Activated CD8-positive, alpha-beta T cell treated with anti-CD3 and anti-CD28 coated beads for 36 hours (primary cell): ENCODE results near the gene STIM2. TPM values are rescaled to one million over a fixed set of nuclear protein-coding genes. Genes with fewer than 3 reads are reported as not detected.

ENCODE experiments used
- ATAC-seq: fragments of 200-7000 bp; cut with Tn5 transposase; one replicate; pipeline ENCODE4 v1.10.0; 2021; ENCODE audit warnings: mild to moderate bottlenecking, moderate library complexity
- CTCF ChIA-PET: fragments of 350-600 bp; sonication (Branson Sonifier 250); formaldehyde crosslinking; loops from one replicate; lab custom pipeline; 2021; ENCODE audit warnings: antibody characterized with exemption; lab: Charles Lee
- POLR2A ChIA-PET: fragments of 350-600 bp; sonication (Branson Sonifier 250); formaldehyde crosslinking; loops from one replicate; lab custom pipeline; 2021; ENCODE audit warnings: antibody characterized with exemption; lab: Charles Lee
- DNase-seq: peaks from one replicate; pipeline ENCODE4 v3.0.0-alpha.2; 2020
- H3K27ac Mint-ChIP-seq: one replicate; pipeline ENCODE4 v1.8.0; 2021; ENCODE audit warnings: mild to moderate bottlenecking, mixed read lengths
- H3K27me3 Mint-ChIP-seq: one replicate; pipeline ENCODE4 v1.8.0; 2021; ENCODE audit warnings: mixed read lengths
- H3K36me3 Mint-ChIP-seq: one replicate; pipeline ENCODE4 v1.8.0; 2021; ENCODE audit warnings: low read depth, mixed read lengths
- H3K4me1 Mint-ChIP-seq: one replicate; pipeline ENCODE4 v1.8.0; 2021; ENCODE audit warnings: low read depth, mixed read lengths
- H3K4me3 Mint-ChIP-seq: one replicate; pipeline ENCODE4 v1.8.0; 2021; ENCODE audit warnings: mild to moderate bottlenecking, moderate library complexity, mixed read lengths
- H3K9me3 Mint-ChIP-seq: one replicate; pipeline ENCODE4 v1.8.0; 2021; ENCODE audit warnings: mixed read lengths
- CTCF ChIP-seq: fragments of 200-600 bp; IDR thresholded peaks from one replicate; pipeline ENCODE4 v1.8.0; 2022; ENCODE audit warnings: antibody characterized with exemption, mild to moderate bottlenecking
- intact Hi-C: fragments of 100-400 bp; cut with micrococcal nuclease; formaldehyde crosslinking; loops from one replicate; pipeline ENCODE4 v1.10.0; 2022
- total RNA-seq, 2 experiments: library from RNA; stranded (reverse); gene quantifications; one replicate each; pipeline ENCODE4 v1.2.3, GENCODE V29; 2021

Gene STIM2
- total RNA-seq, 2 experiments from 2014 or later: 44.4 to 46.6 TPM

GRCh38 chr4:27005905-27006590 lies 145.4 kb downstream of the STIM2 start:
- Mint-ChIP-seq H3K9me3 (no peaks in the 10 kb centered on the region), H3K27me3 (no peaks in the 10 kb centered on the region), H3K27ac (peak overlapping the region; percentile 74), H3K4me3 (no peak overlapping the region), H3K36me3 (peaks cover 21% of the 10 kb centered on the region), H3K4me1 (peaks cover 59% of the 10 kb centered on the region)
- no peak for DNase-seq
- CTCF ChIA-PET: interaction anchor here (0.9 to 7.2 kb wide), 7 partner anchors 106 to 676 kb away, joined by 3 to 52 read pairs (median 4); partner anchors contain the start of genes STIM2 and TBC1D19
- intact Hi-C loops: loop anchor here (10.0 kb wide), 2 partner anchors 421 to 681 kb away; partner anchors contain the start of genes RBPJ and TBC1D19
- ATAC-seq: no peak
- POLR2A ChIA-PET: interaction anchor here (3.5 kb wide), 1 partner anchor 144 kb away, joined by 21 read pairs; the partner anchor contains the start of gene STIM2
- no peak for TF ChIP-seq CTCF

GRCh38 chr4:27006646-27007045 lies 146.0 kb downstream of the STIM2 start:
- ChIA-PET CTCF (interaction anchor here (0.6 to 7.2 kb wide), 7 partner anchors 13 to 423 kb away, joined by 3 to 52 read pairs (median 4); partner anchors contain the start of genes STIM2 and TBC1D19), POLR2A (interaction anchor here (0.9 kb wide), 1 partner anchor 145 kb away, joined by 4 read pairs; no protein-coding TSS in a partner anchor)
- DNase-seq (no peak), ATAC-seq (no peak)
- H3K4me3 Mint-ChIP-seq: no peak overlapping the region
- H3K9me3 Mint-ChIP-seq: no peaks in the 10 kb centered on the region
- peaks cover 55% of the 10 kb centered on the region for H3K4me1 Mint-ChIP-seq
- intact Hi-C loops: loop anchor here (10.0 kb wide), 2 partner anchors 422 to 682 kb away; partner anchors contain the start of genes RBPJ and TBC1D19
- peaks cover 20% of the 10 kb centered on the region for H3K36me3 Mint-ChIP-seq
- peak overlapping the region; percentile 74 for H3K27ac Mint-ChIP-seq
- TF ChIP-seq CTCF: no peak
- no peaks in the 10 kb centered on the region for H3K27me3 Mint-ChIP-seq

- no peak for ATAC-seq
- ChIA-PET POLR2A (interaction anchor here (0.8 to 1.7 kb wide), 3 partner anchors 146 to 148 kb away, joined by 3 to 8 read pairs (median 4); partner anchors contain the start of gene STIM2), CTCF (interaction anchor here (0.6 to 7.2 kb wide), 11 partner anchors 14 to 424 kb away, joined by 3 to 52 read pairs (median 3); partner anchors contain the start of genes STIM2 and TBC1D19)
- peaks cover 50% of the 10 kb centered on the region for H3K4me1 Mint-ChIP-seq
- TF ChIP-seq CTCF: no peak
- intact Hi-C loops: loop anchor here (10.0 kb wide), 2 partner anchors 423 to 683 kb away; partner anchors contain the start of genes RBPJ and TBC1D19
- H3K27me3 Mint-ChIP-seq: no peaks in the 10 kb centered on the region
- H3K27ac Mint-ChIP-seq: no peak overlapping the region
- H3K9me3 Mint-ChIP-seq: no peaks in the 10 kb centered on the region
- H3K4me3 Mint-ChIP-seq: no peak overlapping the region
- H3K36me3 Mint-ChIP-seq: peaks cover 18% of the 10 kb centered on the region
- no peak for DNase-seq
Measured at GRCh38 chr4:27007507-27007906, 146.9 kb downstream of the STIM2 start.

- Mint-ChIP-seq H3K4me1 (peaks cover 45% of the 10 kb centered on the region), H3K4me3 (no peak overlapping the region), H3K9me3 (no peaks in the 10 kb centered on the region), H3K27me3 (no peaks in the 10 kb centered on the region), H3K36me3 (peaks cover 18% of the 10 kb centered on the region), H3K27ac (peak overlapping the region; percentile 11)
- ChIA-PET POLR2A (interaction anchor here (1.7 kb wide), 1 partner anchor 149 kb away, joined by 8 read pairs; the partner anchor contains the start of gene STIM2), CTCF (interaction anchor here (1.0 to 2.3 kb wide), 5 partner anchors 14 to 287 kb away, joined by 3 to 12 read pairs (median 4); no protein-coding TSS in a partner anchor)
- intact Hi-C loops: loop anchor here (10.0 kb wide), 2 partner anchors 424 to 684 kb away; partner anchors contain the start of genes RBPJ and TBC1D19
- DNase-seq (no peak), ATAC-seq (no peak)
- no peak for TF ChIP-seq CTCF
Measured at GRCh38 chr4:27008679-27009078, 148.0 kb downstream of the STIM2 start.
